DOHH2 (cell line): ENCODE measurements around the gene MYZAP.
"Not testable (repeated sequence)": the region's sequence is repeated elsewhere in the genome, so short reads cannot be mapped to it uniquely, and the experiment has no call there.

Experiments
- H3F3A ChIP-seq: fragments of 200-600 bp; sonication (generic), shearing (Covaris generic); 2 replicates; pipeline ENCODE4 v1.6.0; 2016; ENCODE audit warnings: antibody characterized with exemption, mild to moderate bottlenecking; ENCODE audit not compliant: control insufficient read depth, insufficient read depth
- H3K27ac ChIP-seq: fragments of 200-600 bp; sonication (generic); 2 replicates; pipeline ENCODE4 v1.5.1; 2014; ENCODE audit warnings: low read depth, mild to moderate bottlenecking, low read length, moderate library complexity
- H3K27me3 ChIP-seq: fragments of 200-600 bp; sonication (generic); 2 replicates; pipeline ENCODE4 v1.6.1; 2014; ENCODE audit warnings: mild to moderate bottlenecking, low read length, mixed read lengths; ENCODE audit not compliant: control insufficient read depth
- H3K36me3 ChIP-seq: fragments of 200-600 bp; sonication (generic); 2 replicates; pipeline ENCODE4 v1.6.1; 2014; ENCODE audit warnings: mild to moderate bottlenecking, low read length, moderate library complexity, mixed read lengths; ENCODE audit not compliant: control insufficient read depth
- H3K4me1 ChIP-seq: fragments of 200-600 bp; sonication (generic); 2 replicates; pipeline ENCODE4 v1.6.1; 2014; ENCODE audit warnings: mild to moderate bottlenecking, low read length, mixed read lengths; ENCODE audit not compliant: control insufficient read depth
- H3K4me2 ChIP-seq: fragments of 200-600 bp; sonication (generic); 2 replicates; pipeline ENCODE4 v1.6.0; 2014; ENCODE audit warnings: mild to moderate bottlenecking, low read length, moderate library complexity
- H3K4me3 ChIP-seq: fragments of 200-600 bp; sonication (generic); 2 replicates; pipeline ENCODE4 v1.5.1; 2014; ENCODE audit warnings: mild to moderate bottlenecking, low read length, mixed read lengths
- H3K79me2 ChIP-seq: fragments of 200-600 bp; sonication (generic); 2 replicates; pipeline ENCODE4 v1.6.1; 2014; ENCODE audit warnings: mild to moderate bottlenecking, low read length, mixed read lengths; ENCODE audit not compliant: control insufficient read depth
- H3K9me2 ChIP-seq: fragments of 200-600 bp; sonication (generic); replicated peaks from 2 replicates; pipeline ENCODE4 v1.6.1; 2014; ENCODE audit warnings: mild to moderate bottlenecking, low read length, mixed read lengths; ENCODE audit not compliant: control insufficient read depth
- H3K9me3 ChIP-seq: fragments of 200-600 bp; sonication (generic); 2 replicates; pipeline ENCODE4 v1.6.1; 2014; ENCODE audit warnings: antibody characterized with exemption, low read length, mixed read lengths; ENCODE audit not compliant: control insufficient read depth, insufficient read depth
- H4K20me1 ChIP-seq: fragments of 200-600 bp; sonication (generic); 2 replicates; pipeline ENCODE4 v1.6.0; 2014; ENCODE audit warnings: low read depth, mild to moderate bottlenecking, antibody characterized with exemption, low read length, moderate library complexity; ENCODE audit not compliant: control insufficient read depth, insufficient read depth
- EZH2phosphoT487 ChIP-seq: fragments of 200-600 bp; sonication (generic); IDR thresholded peaks from 2 replicates; pipeline ENCODE4 v1.6.1; 2017; ENCODE audit warnings: borderline replicate concordance, mild to moderate bottlenecking, antibody characterized with exemption, low read length, moderate library complexity, mixed read lengths
- TF ChIP-seq, protein P1 (sequence below): fragments of 200-600 bp; sonication (generic); IDR thresholded peaks from one replicate; pipeline ENCODE4 v1.5.1; 2014; ENCODE audit warnings: antibody characterized with exemption, mild to moderate bottlenecking, low read depth, low read length; ENCODE audit not compliant: poor library complexity, severe bottlenecking

Gene MYZAP

DNA sequence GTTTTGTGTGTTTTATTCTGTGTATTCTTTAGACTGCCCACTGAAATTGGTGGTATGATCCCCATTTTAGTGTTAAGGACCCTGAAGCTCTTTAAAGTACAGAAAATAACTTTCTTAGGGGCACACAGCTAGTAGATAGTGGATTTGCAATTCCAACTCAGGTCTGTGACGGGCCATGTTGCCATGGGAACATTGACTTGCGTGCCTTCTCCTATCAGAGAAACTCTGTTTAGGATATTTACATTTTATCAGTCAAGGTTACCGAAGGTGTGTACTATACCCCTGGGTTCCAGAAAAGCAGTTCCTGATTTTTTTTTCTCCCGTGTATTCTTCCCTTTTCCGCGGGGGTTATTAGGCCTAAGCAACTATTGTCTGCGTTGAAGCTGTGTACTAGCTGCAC lies 19.4 kb downstream of the MYZAP start:
- Histone ChIP-seq H3F3A (no peaks in the 10 kb centered on the region), H3K4me1 (no peaks in the 10 kb centered on the region), H3K9me2 (no peaks in the 10 kb centered on the region), H3K4me3 (no peak overlapping the region), H3K27ac (no peak overlapping the region), H3K36me3 (no peaks in the 10 kb centered on the region), H4K20me1 (no peaks in the 10 kb centered on the region), H3K4me2 (no peak overlapping the region), H3K9me3 (no peaks in the 10 kb centered on the region), H3K27me3 (peaks cover 5% of the 10 kb centered on the region; the same call in 1 of the 2 replicates), H3K79me2 (no peaks in the 10 kb centered on the region)
- no peak for TF ChIP-seq EZH2phosphoT487
- TF ChIP-seq, protein P1, sequence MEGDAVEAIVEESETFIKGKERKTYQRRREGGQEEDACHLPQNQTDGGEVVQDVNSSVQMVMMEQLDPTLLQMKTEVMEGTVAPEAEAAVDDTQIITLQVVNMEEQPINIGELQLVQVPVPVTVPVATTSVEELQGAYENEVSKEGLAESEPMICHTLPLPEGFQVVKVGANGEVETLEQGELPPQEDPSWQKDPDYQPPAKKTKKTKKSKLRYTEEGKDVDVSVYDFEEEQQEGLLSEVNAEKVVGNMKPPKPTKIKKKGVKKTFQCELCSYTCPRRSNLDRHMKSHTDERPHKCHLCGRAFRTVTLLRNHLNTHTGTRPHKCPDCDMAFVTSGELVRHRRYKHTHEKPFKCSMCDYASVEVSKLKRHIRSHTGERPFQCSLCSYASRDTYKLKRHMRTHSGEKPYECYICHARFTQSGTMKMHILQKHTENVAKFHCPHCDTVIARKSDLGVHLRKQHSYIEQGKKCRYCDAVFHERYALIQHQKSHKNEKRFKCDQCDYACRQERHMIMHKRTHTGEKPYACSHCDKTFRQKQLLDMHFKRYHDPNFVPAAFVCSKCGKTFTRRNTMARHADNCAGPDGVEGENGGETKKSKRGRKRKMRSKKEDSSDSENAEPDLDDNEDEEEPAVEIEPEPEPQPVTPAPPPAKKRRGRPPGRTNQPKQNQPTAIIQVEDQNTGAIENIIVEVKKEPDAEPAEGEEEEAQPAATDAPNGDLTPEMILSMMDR = no peak

- no peaks in the 10 kb centered on the region for H3F3A ChIP-seq
- no peak overlapping the region for H3K4me3 ChIP-seq
- H3K36me3 ChIP-seq = no peaks in the 10 kb centered on the region
- no peaks in the 10 kb centered on the region for H3K4me1 ChIP-seq
- H3K9me3 ChIP-seq = no peaks in the 10 kb centered on the region
- TF ChIP-seq, protein P1 = no peak
- TF ChIP-seq EZH2phosphoT487 = no peak
- no peak overlapping the region for H3K4me2 ChIP-seq
- H4K20me1 ChIP-seq = no peaks in the 10 kb centered on the region
- H3K27ac ChIP-seq = no peak overlapping the region
- H3K9me2 ChIP-seq = no peaks in the 10 kb centered on the region
- peaks cover 5% of the 10 kb centered on the region; the same call in 1 of the 2 replicates for H3K27me3 ChIP-seq
- H3K79me2 ChIP-seq = no peaks in the 10 kb centered on the region
Observed at GRCh38 chr15:57611938-57612337, 20.2 kb downstream of the MYZAP start.

- H3K79me2 ChIP-seq = no peaks in the 10 kb centered on the region
- H3K9me2 ChIP-seq = no peaks in the 10 kb centered on the region
- H3F3A ChIP-seq = no peaks in the 10 kb centered on the region
- H3K36me3 ChIP-seq = no peaks in the 10 kb centered on the region
- H3K27ac ChIP-seq = no peak overlapping the region
- no peak overlapping the region for H3K4me2 ChIP-seq
- no peaks in the 10 kb centered on the region for H4K20me1 ChIP-seq
- no peaks in the 10 kb centered on the region for H3K9me3 ChIP-seq
- TF ChIP-seq, protein P1 = no peak
- no peak for TF ChIP-seq EZH2phosphoT487
- H3K4me3 ChIP-seq = no peak overlapping the region
- no peaks in the 10 kb centered on the region for H3K4me1 ChIP-seq
- peaks cover 4% of the 10 kb centered on the region; the same call in 1 of the 2 replicates for H3K27me3 ChIP-seq
Observed at GRCh38 chr15:57614241-57614640, 22.5 kb downstream of the MYZAP start.

DNA sequence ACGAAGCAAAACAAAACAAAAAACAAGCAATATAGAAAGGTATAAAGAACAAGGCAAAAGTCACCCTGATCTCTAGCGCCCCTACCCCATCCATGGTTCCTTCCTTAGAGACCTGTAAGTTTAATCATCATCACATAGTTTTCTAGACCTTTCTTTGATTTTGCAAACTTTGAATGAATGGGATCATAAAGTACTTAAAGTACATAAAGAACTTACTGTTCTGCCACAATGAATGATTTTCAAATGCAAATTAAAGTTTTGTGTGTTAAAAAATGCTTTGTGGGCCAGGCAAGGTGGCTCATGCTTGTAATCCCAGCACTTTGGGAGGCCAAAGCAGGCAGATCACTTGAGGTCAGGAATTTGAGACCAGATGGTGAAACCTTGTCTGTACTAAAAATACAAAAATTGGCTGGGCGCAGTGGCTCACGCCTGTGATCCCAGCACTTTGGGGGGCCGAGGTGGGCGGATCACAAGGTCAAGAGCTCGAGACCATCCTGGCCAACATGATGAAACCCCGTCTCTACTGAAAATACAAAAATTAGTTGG lies 24.3 kb downstream of the MYZAP start:
- not testable (repeated sequence) for H3K27me3 ChIP-seq, H3K9me3 ChIP-seq, H3K27ac ChIP-seq, H3K9me2 ChIP-seq, H3K4me1 ChIP-seq, H3K79me2 ChIP-seq, H4K20me1 ChIP-seq, H3K4me3 ChIP-seq, H3K36me3 ChIP-seq, H3F3A ChIP-seq, H3K4me2 ChIP-seq
